ENCODE results near the gene EHD3.

Gene EHD3

DNA sequence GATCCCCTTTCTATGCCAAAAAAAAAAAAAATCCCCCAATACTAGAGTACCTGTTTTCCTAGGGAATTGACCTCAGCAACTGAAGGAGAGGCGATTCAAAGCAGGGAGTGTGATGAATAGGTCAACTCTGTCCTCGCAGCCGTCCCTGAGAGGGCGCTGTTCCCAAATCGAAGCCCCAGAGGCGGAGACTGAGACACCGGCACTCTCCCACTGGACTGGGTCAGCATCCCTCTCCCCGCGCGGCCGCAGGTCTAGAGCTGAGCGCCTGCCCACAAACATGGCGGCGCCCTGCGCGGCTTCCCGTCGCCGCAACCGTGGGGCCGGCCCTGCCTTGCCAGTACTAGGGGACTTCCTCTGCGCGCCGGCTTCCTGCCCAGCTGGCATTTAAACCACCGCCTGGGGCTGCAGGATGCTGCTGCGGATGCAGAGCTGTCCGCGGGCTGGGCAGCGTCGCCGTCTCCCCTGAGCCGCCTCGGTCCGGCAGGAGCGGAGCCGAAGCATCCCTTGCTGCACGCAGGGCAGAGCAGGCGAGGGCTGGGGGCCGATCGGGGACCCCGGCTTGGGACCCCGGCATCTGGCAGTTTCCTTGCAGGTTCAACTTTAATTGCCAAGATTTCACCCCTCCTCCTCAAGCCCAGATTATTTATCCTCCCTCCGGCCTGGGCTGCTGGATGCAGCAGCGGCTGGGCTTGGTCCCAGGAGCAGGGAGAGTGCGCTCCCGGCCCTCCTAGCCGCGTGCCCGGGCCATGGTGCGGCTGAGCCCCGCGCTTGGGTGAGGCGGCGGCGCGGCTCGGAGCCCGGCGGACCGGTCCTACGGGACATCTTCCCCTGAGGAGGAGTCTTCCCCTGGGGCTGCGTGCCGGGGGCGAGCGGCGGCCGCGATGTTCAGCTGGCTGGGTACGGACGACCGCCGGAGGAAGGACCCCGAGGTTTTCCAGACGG lies at the start of gene EHD3:
TSS of gene EHD3 (plus strand) at position 412 of the 942 bp plus-strand sequence. CDS start at position 882, 470 bp downstream.
- DNase-seq (ENCODE audit: low read depth): peak; percentile 65

- DNase-seq (ENCODE audit: low read depth): no peak
Measured at GRCh38 chr2:31187166-31187565, 46.8 kb upstream of the EHD3 start.

GRCh38 chr2:31188131-31188530 lies 45.8 kb upstream of the EHD3 start:
- no peak for DNase-seq (ENCODE audit: low read depth)

DNA sequence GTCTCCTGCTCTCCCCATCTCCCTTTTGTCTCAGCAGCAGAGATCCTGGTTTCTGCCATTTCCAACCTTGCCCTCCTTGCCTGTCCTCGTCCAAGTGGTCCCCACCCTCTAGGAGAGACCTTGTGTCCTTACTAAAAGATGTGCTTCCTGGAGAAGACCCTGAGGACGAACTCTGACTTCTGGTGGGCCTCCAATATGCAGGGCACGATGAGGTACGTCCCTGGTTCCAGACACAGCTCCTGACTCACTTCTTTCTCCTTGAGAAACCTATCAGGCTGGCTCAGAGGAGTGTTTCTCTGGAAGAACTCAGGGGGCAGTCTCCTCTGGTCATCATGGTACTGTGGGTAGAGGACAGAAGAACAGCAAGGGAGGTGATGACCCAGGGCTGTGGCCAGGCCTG lies 44.8 kb upstream of the EHD3 start:
- DNase-seq (ENCODE audit: low read depth): no peak

GRCh38 chr2:31190188-31190587 lies 43.8 kb upstream of the EHD3 start:
- no peak for DNase-seq (ENCODE audit: low read depth)

DNA sequence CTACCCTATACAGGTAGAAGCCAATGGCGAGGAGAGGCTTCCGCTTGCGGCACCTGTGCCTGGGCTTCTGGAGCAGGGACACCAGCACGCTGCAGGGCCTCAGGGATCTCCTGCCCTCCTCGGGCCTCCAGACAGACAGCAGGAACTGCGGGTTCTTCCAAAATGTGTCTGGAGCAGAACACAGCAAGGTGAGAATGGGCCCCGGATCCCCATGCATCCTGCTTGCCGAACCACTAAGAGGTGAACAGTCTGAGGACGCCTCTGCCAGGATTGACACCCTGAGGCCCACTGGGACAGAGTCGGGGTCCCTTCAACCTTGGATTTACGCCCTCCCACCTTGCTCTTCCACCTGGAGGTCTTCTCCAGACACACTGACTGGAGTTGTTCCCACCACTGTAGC lies 42.0 kb upstream of the EHD3 start:
- no peak for DNase-seq (ENCODE audit: low read depth)

DNA sequence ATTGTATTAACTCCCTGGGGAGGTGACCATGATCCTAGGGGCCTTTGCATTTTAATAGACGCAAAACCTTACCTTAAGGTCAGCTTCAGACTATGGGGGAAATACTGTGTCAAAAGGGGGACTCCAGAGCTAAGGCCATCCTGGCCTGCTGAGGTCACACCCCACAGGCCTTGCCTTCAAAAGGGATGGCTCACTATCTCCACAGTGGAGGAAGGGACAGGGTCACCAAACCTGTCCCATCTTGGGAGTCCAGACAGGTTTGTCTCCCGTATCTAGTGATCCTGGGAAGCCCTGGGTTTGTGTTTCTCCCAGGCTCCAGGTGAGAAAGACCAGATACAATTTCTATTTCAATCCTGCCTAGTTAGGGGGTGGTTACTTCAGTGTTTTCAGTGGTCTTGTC lies 41.6 kb upstream of the EHD3 start:
- DNase-seq (ENCODE audit: low read depth): no peak

GRCh38 chr2:31192851-31193392 lies 41.0 kb upstream of the EHD3 start:
- no peak for DNase-seq (ENCODE audit: low read depth)

- DNase-seq (ENCODE audit: low read depth): no peak
Measured at GRCh38 chr2:31193806-31194205, 40.1 kb upstream of the EHD3 start.

DNA sequence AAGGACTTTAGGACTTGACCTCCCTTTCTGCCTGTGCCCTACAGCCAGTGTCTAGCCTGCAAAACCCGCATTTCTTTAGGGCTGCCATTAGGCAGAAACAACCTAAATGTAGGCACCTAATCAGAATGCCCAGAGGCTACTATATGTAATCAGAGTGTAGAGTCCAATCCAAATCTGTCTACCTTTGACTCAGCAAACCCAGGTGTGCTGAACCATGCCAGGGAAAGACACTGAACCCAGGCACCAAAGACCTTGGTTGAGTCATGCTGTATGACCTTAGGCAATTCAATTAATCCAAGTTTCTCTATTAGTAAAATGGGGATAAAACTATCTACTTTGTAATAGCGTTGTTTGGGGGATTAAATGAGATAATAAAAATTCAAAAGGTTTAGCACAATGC lies 37.3 kb upstream of the EHD3 start:
- no peak for DNase-seq (ENCODE audit: low read depth)

DNA sequence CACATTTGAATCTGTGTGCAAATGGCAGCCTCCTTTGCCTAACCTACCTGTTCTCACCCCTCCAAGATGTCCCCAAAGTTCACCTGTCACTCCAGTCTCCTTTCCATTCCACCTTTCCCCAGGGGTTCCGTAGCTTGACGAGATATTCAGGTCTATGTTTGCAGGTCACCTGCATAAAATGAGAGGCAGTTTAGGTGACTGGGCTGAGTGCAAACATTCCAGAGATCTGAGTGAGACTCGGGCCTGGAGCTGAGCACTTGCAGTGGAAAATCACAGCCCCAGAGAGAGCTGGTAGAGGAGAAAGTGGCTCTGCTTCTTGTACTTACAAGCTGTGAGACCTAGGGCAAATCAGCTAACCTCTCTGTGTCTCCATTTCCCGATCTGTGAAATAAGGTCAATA lies 36.8 kb upstream of the EHD3 start:
- DNase-seq (ENCODE audit: low read depth): no peak

DNA sequence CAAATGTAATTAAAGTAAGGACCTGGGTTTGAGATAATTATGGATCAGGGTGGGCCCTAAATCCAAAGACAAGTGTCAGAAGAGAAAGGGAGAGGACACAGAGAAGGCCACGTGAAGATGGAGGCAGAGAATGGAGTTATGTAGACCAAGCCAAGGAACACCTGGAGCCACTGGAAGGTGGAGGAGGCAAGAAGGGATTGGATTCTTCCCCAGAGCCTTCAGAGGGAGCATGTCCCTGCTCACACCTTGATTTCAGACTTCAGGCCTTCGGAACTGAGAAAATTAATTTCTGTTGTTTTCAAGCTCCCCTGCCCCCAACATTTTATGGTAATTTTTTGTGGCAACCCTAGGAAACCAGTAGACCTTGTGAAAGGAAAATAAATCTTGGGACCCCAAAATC lies 36.3 kb upstream of the EHD3 start:
- no peak for DNase-seq (ENCODE audit: low read depth)

- DNase-seq (ENCODE audit: low read depth): no peak
Measured at GRCh38 chr2:31199206-31199605, 34.7 kb upstream of the EHD3 start.

- DNase-seq (ENCODE audit: low read depth): no peak
Measured at GRCh38 chr2:31200972-31201371, 33.0 kb upstream of the EHD3 start.

GRCh38 chr2:31202041-31202440 lies 31.9 kb upstream of the EHD3 start:
- DNase-seq (ENCODE audit: low read depth): no peak

GRCh38 chr2:31202833-31203232 lies 31.1 kb upstream of the EHD3 start:
- DNase-seq (ENCODE audit: low read depth): no peak

DNA sequence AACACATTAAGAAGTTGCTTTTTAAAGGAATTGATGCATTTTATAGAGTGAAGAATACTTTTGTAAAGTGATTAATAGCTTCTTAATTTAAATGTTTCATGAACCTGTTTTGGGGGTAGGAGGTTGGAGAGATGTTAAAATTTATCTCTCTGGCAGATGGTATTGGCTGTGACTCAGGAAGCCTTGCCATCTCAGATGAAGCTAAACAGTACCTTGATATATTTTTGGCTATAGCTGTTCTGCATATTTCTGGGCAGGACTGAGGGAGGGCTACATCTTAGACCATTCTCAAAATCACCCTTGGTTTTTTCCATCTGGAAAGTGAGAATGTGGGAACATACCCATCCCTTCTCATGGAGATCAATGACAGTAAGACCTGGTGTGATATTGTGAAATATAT lies 30.0 kb upstream of the EHD3 start:
- no peak for DNase-seq (ENCODE audit: low read depth)

DNA sequence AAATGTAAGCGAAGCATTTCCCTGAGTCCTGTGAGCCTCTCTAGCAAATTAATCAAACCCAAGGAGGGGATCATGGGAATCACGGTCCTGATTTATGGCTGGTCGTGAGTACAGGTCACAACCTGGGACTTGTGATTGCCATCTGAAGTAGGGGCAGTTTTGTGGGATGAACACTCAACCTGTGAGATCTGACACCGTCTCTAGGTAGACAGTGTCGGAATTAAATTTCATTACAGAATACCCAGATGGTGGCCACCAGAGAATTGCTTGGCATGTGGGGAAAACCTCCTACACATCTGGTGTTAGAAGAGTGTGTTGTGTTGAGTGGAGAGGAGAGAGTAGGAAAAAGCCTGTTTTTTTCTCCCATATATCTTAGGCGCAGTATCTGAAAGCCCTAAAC lies 29.2 kb upstream of the EHD3 start:
- no peak for DNase-seq (ENCODE audit: low read depth)

GRCh38 chr2:31205186-31205585 lies 28.8 kb upstream of the EHD3 start:
- no peak for DNase-seq (ENCODE audit: low read depth)

- no peak for DNase-seq (ENCODE audit: low read depth)
Measured at GRCh38 chr2:31205613-31206012, 28.3 kb upstream of the EHD3 start.

DNA sequence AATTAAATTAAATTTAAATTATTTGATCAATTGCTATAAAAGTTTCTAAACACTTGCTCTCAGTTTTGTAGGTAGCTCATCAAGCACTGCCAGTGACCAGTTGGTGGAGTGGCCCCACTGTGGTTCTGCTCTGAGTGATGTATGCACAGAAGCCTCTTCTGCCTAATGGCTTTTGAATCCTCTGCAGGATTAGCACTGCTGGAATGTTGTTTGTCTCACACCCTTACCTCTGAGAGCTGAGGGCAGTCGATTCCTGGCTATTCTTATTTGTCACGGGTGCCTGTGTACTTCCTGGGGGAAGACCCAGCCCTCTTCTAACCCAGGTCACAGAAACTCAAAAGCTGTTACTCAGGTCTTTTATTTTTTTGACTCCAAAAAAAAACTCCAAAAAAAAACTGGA lies 26.2 kb upstream of the EHD3 start:
- no peak for DNase-seq (ENCODE audit: low read depth)

GRCh38 chr2:31208240-31208639 lies 25.7 kb upstream of the EHD3 start:
- DNase-seq (ENCODE audit: low read depth): no peak

- no peak for DNase-seq (ENCODE audit: low read depth)
Measured at GRCh38 chr2:31212659-31213600, 21.0 kb upstream of the EHD3 start.
